Lower lobe of right lung (tissue), 2 donors: ENCODE data around the gene DENND6B. TPM values are rescaled to one million over a fixed set of nuclear protein-coding genes. Genes with fewer than 3 reads are reported as not detected.

Experiments
- ATAC-seq, 2 donors: fragments of 200-7000 bp; cut with Tn5 transposase; one replicate each; pipeline ENCODE4 v1.9.1; 2020 to 2022; ENCODE audit warnings: mild to moderate bottlenecking in 2 of 2, moderate library complexity in 2 of 2
- DNase-seq: peaks from one replicate; pipeline ENCODE4 v3.0.0-alpha.2; 2020
- H3K27ac ChIP-seq: fragments of 200-600 bp; one replicate; pipeline ENCODE4 v1.8.0; 2022
- H3K27me3 ChIP-seq: fragments of 200-600 bp; one replicate; pipeline ENCODE4 v1.8.0; 2022; ENCODE audit warnings: low read depth
- H3K36me3 ChIP-seq: fragments of 200-600 bp; one replicate; pipeline ENCODE4 v1.8.0; 2022; ENCODE audit warnings: mild to moderate bottlenecking
- H3K4me1 ChIP-seq: fragments of 200-600 bp; one replicate; pipeline ENCODE4 v1.8.0; 2022
- H3K4me3 ChIP-seq: fragments of 200-600 bp; one replicate; pipeline ENCODE4 v1.8.0; 2022; ENCODE audit warnings: mild to moderate bottlenecking
- H3K9me3 ChIP-seq: fragments of 200-600 bp; one replicate; pipeline ENCODE4 v1.8.0; 2022
- CTCF ChIP-seq: fragments of 200-600 bp; IDR thresholded peaks from one replicate; pipeline ENCODE4 v1.8.0; 2022; ENCODE audit warnings: antibody characterized with exemption, mild to moderate bottlenecking
- intact Hi-C: fragments of 100-400 bp; cut with DNase I; formaldehyde crosslinking; loops from one replicate; pipeline ENCODE4 v1.11.0; 2022
- total RNA-seq: library from RNA; stranded (reverse); fragmentation: NEBNext Ultra II Directional; extraction: Animal tissue kit (Norgen Biotek cat#: 25700); gene quantifications from one replicate; pipeline ENCODE4 v1.2.1, GENCODE V29; 2021
- donor health status: DM: no; HTN: yes; CAD: no; lungs with severe emphysema.

Gene DENND6B
- total RNA-seq, 1 donor from 2014 or later: 14.4 TPM

- DNase-seq (no peak), ATAC-seq (no peak)
- peak overlapping the region; percentile 57 for H3K4me3 ChIP-seq
- intact Hi-C loops: no loop called here
- peaks cover 16% of the 10 kb centered on the region for H3K4me1 ChIP-seq
- no peak overlapping the region for H3K27ac ChIP-seq
- H3K27me3 ChIP-seq: peaks cover 20% of the 10 kb centered on the region
- H3K9me3 ChIP-seq: no peaks in the 10 kb centered on the region
- H3K36me3 ChIP-seq: no peaks in the 10 kb centered on the region
- no peak for TF ChIP-seq CTCF
Measured at GRCh38 chr22:50260434-50260800, 66.4 kb downstream of the DENND6B start.

GRCh38 chr22:50259302-50259701 lies 67.5 kb downstream of the DENND6B start:
- no peaks in the 10 kb centered on the region for H3K36me3 ChIP-seq
- H3K4me1 ChIP-seq: peaks cover 16% of the 10 kb centered on the region
- ATAC-seq (no peak), DNase-seq (no peak)
- H3K27ac ChIP-seq: no peak overlapping the region
- H3K4me3 ChIP-seq: no peak overlapping the region
- H3K9me3 ChIP-seq: no peaks in the 10 kb centered on the region
- intact Hi-C loops: no loop called here
- TF ChIP-seq CTCF: no peak
- peaks cover 20% of the 10 kb centered on the region for H3K27me3 ChIP-seq

Other genes with a start within 250 kb of the DENND6B start
- gene MLC1, start 241.6 kb downstream of the DENND6B start, total RNA-seq: 3.2 TPM
- gene MOV10L1, start 237.0 kb downstream of the DENND6B start, total RNA-seq: 0.56 TPM
- 2.5 TPM for gene PANX2, start 156.3 kb downstream of the DENND6B start, total RNA-seq
- 43.7 TPM for gene TRABD, start 141.1 kb downstream of the DENND6B start, total RNA-seq
- gene SELENOO, start 126.0 kb downstream of the DENND6B start, total RNA-seq: 18.7 TPM
- 48.5 TPM for gene TUBGCP6, start 82.0 kb downstream of the DENND6B start, total RNA-seq
- 47.9 TPM for gene HDAC10, start 75.7 kb downstream of the DENND6B start, total RNA-seq
- gene MAPK12, start 65.3 kb downstream of the DENND6B start, total RNA-seq: 11.9 TPM
- gene MAPK11, start 56.6 kb downstream of the DENND6B start, total RNA-seq: 13.1 TPM
- 256 TPM for gene PLXNB2, start 19.4 kb downstream of the DENND6B start, total RNA-seq
- 52.5 TPM for gene PPP6R2, start 16.3 kb upstream of the DENND6B start, total RNA-seq
- 59.0 TPM for gene SBF1, start 148.0 kb upstream of the DENND6B start, total RNA-seq
- 1.5 TPM for gene ADM2, start 154.5 kb upstream of the DENND6B start, total RNA-seq
- gene MIOX, start 159.8 kb upstream of the DENND6B start, total RNA-seq: not detected
- 58.8 TPM for gene LMF2, start 180.7 kb upstream of the DENND6B start, total RNA-seq
- 46.1 TPM for gene NCAPH2, start 181.2 kb upstream of the DENND6B start, total RNA-seq
- gene SCO2, start 198.6 kb upstream of the DENND6B start, total RNA-seq: 4.9 TPM
- 151 TPM for gene TYMP, start 203.0 kb upstream of the DENND6B start, total RNA-seq
- gene KLHDC7B, start 218.9 kb upstream of the DENND6B start, total RNA-seq: 0.77 TPM
- not detected for gene SYCE3, start 235.9 kb upstream of the DENND6B start, total RNA-seq